Measurements from ENCODE around the gene RHO.
A peak's percentile ranks its signal among the peaks of the same experiment; 100 is the strongest.

RHO gene

GRCh38 chr3:129562803-129563202, 34.4 kb downstream of the RHO start:
- DNase-seq = no peak

- no peak for DNase-seq
Observed at GRCh38 chr3:129563332-129563731, 34.9 kb downstream of the RHO start.

DNA sequence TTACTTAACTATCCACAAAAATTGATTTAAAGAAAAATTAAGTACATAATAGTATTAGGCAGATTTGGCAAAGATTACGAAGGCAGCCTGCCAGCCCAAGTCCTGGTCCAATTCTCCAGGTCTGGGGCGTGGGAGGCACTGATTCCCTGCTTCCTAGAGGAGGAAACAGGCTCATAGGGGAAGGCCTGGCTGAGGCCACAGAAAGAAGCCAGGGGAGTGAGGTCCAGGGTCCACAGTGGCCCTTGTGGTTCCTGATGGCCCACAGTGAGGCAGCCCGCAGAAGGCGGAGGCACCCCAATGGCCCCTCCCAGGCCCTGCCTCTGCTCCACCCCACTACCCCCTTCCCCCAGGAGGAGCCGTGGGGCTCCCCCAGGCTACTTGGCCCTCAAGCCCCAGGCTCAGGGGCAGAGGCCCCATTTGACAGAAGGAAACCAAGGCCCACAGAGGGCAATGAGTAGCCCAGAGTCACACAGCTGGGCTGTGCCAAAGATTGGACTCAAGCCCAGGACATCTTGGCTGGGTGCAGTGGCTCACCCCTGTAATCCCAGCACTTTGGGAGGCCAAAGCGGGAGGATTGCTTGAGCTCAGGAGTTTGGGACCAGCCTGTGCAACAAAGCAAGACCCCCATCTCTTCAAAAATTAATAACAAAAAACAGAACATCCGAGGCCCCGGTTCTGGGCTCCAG, 35.6 kb downstream of the RHO start:
- DNase-seq = no peak

DNA sequence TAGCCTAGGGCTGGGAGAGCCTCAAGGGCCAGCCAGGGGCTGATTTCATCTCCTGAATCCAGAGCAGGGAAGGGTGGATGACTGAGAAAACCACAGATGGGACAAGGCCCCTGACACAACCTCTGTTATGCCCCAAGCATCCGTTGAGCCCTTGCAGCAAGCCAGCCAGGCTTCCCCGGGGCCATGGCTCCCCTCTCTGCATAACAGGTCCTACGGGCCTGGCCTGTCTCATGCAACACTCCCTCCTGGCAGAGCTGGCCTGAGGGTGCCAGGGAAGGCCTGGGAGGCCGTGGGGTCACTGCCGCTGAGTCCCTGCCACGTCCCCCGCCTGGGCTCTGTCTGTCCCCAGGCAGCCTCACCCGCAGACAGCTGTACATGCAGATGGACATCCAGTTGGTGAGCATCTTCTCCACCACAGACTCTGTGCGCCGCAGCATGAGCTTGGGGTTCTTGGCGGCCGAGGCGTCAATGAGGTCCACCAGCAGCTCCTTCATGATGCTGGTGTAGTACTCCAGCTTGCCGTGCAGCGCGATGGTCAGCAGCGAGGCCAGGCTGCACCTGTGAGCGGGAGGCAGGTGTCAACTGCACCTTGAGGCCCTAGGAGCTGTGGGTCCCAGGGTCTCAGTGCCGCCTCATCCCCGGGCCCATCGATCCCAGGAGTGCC, 36.7 kb downstream of the RHO start:
- DNase-seq = peak; percentile 75

GRCh38 chr3:129565902-129566301, 37.5 kb downstream of the RHO start:
- DNase-seq = no peak

DNA sequence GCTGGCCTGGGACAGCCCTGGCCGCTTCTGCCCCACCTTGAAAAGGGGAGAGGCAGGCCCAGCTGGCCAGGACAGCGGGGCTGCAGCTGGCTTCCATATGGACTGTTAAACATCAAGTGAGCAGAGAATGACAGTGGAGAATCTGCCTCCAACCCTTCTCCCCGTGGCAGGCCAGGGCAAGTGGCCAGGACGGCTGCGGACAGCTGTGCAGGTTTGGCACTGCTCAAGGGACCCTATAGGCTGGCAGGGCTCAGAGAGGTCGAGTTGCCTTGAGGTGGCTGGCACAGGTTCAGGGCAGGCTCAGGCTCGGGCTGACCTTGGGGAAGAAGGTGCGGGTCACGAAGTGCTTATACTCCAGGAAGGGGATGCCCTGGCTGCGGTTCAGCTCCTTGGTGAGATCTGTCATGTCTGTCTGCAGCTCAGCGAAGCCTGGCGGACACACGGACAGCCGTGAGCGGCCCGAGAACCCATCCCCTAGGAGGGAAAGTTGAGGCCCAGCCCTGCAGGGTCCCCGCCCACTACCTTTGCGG, 38.8 kb downstream of the RHO start:
- no peak for DNase-seq

DNA sequence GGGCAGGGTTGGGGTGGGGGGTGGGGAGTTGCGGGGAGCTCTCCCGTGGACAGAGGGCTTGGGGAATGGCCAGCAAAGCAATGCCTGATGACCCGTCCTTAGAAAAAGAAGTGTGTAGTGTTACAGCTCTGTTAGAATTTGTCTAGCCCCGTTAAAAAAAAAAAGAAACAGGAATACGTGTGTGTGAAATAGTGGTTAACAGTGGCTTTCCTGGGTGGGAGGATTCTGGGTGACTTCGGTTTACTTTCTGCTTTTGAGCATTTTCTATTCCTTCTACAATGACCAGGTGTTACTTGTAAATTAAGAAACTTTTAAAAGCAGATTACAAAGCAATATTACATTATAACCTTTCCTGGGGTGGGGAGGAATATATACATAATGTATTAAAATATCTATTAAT, 39.5 kb downstream of the RHO start:
- DNase-seq = no peak

- DNase-seq = no peak
Observed at GRCh38 chr3:129569856-129570255, 41.4 kb downstream of the RHO start.

- no peak for DNase-seq
Observed at GRCh38 chr3:129571605-129572547, 43.4 kb downstream of the RHO start.

- DNase-seq = no peak
Observed at GRCh38 chr3:129572603-129573002, 44.2 kb downstream of the RHO start.

DNA sequence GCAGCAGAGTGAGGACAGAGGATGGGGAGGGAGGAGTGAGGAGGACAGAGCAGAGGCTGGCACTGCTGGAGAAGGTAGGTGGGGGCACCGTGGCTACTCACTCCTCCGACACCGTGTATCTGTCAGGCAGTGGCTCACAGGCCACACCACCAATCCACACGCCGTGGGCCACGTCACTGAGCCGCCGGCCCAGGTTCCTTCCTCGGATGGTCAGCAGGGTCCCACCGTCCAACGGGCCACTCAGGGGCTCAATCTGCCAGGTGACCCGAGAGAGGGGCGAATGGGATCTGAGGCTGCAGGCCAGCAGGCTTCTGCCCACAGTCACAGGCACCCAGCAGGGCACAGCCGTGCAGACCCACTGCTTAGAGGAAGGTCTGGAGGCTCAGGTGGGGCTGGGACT, 45.1 kb downstream of the RHO start:
- no peak for DNase-seq

DNA sequence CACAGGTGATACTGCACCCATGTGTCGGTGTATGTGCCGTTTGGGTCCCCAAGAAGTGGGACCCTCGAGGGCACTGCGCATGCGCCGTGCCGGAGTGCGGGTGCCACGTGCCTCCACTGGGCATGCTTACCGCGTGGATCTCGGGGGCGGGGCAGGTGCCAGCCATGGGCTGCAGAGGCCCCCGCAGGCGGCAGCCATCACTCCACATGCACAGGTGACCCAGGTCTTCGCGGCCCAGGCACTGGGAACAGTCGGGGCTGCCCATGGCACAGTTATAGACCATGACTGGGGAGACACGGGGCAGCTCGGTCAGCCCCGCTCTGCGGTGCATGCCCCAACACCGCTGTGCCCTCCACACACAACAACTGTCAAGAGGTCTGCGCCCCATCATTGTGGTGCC, 45.8 kb downstream of the RHO start:
- no peak for DNase-seq

GRCh38 chr3:129575233-129575996, 47.0 kb downstream of the RHO start:
- DNase-seq = no peak

DNA sequence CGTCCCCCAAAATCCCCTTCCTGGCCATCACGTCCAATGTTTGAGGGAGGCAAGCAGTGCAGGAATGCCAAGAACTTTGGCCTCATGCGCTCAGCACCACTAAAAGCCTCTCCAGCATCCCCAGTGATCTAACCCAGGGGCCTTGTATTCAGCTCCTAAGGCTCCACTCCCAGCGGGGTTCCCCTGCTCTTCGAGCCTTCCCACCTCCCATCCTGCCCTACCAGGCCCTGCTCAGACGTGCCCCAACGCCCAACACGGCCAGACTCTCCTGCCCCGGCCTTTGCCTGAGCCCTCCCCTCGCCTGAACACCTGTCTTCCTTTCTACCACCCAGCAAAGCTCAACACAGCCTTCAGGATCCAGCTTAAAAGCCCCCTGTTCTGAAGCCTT, 47.6 kb downstream of the RHO start:
- DNase-seq = no peak

DNA sequence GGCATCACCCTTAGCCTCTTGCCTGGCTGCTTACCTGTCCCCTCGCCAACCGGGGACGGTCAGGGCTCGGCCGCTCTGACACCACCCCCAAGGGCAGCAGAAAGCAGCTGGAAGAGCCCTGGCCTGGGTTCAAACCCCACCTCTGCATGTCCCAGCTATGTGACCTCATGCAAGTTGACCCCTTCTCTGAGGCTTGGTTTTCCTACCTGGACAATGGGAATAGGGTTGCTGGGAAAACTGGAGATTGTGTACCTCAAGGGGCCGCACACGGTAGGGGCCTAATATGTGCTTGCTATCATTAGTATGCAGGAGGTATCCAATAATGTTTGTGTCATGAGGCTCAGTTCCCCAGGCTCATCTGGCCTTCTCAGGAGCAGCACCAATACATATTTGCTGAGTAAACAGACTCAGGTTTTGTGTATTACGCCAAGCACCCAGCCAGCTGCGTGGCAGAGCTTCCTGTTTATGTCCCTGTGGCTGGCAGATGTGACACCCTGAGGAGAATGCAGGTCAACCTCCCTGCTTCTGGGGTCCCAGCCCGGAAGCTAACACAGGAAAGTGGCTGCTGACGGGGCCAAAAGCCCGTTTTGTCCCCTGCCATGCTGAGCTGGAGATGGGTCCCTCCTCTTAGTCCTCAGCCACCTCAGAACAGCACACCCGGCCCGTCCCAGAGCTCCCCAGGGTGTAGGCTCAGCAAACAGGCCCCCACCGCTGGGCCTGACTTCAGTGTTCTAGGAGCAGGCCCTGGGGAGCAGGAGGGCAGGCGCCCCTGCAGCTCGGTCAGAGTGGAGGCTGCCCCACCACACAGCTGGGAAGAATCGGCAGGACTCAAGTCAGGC, 48.3 kb downstream of the RHO start:
- no peak for DNase-seq

DNA sequence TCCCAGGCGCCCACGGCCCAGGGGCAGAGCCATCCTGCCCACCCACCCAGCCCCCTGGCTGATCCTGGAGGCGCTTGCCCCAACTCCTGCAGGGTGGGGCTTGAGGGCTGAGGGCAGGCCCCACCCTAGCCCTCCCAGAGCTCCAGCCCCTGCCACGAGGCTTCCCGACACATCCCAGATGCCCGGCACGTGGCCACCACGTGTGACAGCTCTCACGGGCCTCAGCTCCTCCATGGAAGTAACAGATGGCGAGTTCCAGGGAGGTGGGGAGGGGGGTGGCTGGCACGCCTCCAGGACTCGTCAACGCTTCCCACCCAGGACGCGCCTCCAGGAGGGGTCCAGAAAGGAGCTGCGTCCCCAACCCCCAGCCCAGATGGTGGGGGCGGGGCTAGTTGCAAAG, 48.9 kb downstream of the RHO start:
- no peak for DNase-seq

GRCh38 chr3:129577925-129578786, 49.7 kb downstream of the RHO start:
- no peak for DNase-seq

DNA sequence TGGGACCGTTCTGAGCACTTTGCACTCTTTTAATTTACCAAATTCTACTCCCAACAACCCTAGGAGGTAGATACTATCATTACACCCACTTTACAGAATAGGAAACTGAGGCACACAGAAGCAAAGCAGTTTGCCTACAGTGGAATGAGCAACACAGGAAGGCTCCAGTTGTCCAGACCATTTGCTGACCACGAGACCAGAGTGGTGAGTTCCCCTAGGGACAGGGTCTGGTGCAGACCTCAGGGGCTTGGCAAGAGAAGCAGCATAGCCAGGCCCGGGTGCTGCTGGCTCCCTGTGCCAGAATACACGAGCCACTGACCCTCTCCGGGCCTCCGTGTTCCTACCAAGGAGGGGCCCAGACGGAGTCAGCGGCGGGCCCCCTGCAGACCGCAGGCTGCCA, 51.6 kb downstream of the RHO start:
- DNase-seq = no peak

GRCh38 chr3:129581623-129582022, 53.2 kb downstream of the RHO start:
- no peak for DNase-seq

DNA sequence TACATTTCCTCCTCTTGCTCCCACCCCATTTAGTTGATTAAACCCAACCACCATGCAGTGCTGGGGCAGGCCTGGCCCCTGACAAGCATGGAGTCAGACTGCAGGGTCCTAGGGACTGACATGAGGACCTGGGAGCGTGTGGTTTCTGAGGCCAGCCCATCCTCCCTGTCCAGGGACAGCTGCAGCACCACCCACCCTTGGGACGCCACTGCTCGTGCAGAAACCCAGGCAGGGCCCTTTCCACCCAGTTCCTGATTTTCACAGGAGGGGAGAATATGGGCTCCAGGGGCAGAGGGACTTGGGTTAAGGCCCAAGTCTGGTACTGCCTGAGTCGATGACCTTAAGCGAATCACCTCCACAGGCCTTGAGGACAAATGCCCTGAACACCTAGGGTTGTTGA, 54.4 kb downstream of the RHO start:
- no peak for DNase-seq

DNA sequence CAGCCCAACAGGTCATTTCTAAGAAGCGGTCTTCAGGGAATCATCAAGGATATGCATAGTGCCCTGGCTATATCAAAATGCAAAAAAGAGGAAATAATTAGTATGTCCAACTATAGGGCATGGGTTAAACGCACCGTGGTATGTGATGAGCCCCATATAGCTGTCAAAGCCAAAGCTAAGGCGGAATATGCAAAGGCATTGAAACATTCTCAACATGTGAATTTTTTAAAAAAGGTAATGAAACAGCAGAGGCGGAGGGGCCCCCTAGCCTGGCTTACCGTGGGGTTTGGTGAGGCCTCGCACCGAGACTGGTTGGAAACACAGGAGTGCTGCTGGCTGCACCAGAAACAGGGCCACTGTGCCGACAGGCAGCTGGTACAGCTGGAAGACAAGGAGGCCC, 54.9 kb downstream of the RHO start:
- DNase-seq = no peak

All from islet precursor cell (in vitro differentiated cells).